Measurements from ENCODE around the gene MLLT3.

MLLT3 gene

GRCh38 chr9:20321423-20322082, 300.7 kb downstream of the MLLT3 start:
- TF ChIP-seq CTCF (IDR thresholded peaks at IDR 0.05; ENCODE audit: borderline replicate concordance, insufficient read depth, low read depth, low read length): no peak
- no peak overlapping the region for H3K4me3 ChIP-seq (ENCODE audit: low read depth, low read length)

GRCh38 chr9:20320921-20321320, 301.4 kb downstream of the MLLT3 start:
- no peak for TF ChIP-seq CTCF (IDR thresholded peaks at IDR 0.05; ENCODE audit: borderline replicate concordance, insufficient read depth, low read depth, low read length)

GRCh38 chr9:20319641-20320337, 302.5 kb downstream of the MLLT3 start:
- TF ChIP-seq CTCF (IDR thresholded peaks at IDR 0.05; ENCODE audit: borderline replicate concordance, insufficient read depth, low read depth, low read length): no peak
- H3K4me3 ChIP-seq (ENCODE audit: low read depth, low read length): no peak overlapping the region

More at GRCh38 chr9:20320921-20321320, 301.4 kb downstream of the MLLT3 start:
- no peak overlapping the region for H3K4me3 ChIP-seq (ENCODE audit: low read depth, low read length)

GRCh38 chr9:20319241-20319640, 303.1 kb downstream of the MLLT3 start:
- H3K4me3 ChIP-seq (ENCODE audit: low read depth, low read length): no peak overlapping the region
- TF ChIP-seq CTCF (IDR thresholded peaks at IDR 0.05; ENCODE audit: borderline replicate concordance, insufficient read depth, low read depth, low read length): no peak

- no peak overlapping the region for H3K4me3 ChIP-seq (ENCODE audit: low read depth, low read length)
- no peak for TF ChIP-seq CTCF (IDR thresholded peaks at IDR 0.05; ENCODE audit: borderline replicate concordance, insufficient read depth, low read depth, low read length)
These were observed 304.6 kb downstream of the MLLT3 start for GRCh38 chr9:20317701-20318100.

- TF ChIP-seq CTCF (IDR thresholded peaks at IDR 0.05; ENCODE audit: borderline replicate concordance, insufficient read depth, low read depth, low read length): no peak
- no peak overlapping the region for H3K4me3 ChIP-seq (ENCODE audit: low read depth, low read length)
These were observed 305.9 kb downstream of the MLLT3 start for GRCh38 chr9:20316372-20316771.

GRCh38 chr9:20315677-20316076, 306.6 kb downstream of the MLLT3 start:
- no peak for TF ChIP-seq CTCF (IDR thresholded peaks at IDR 0.05; ENCODE audit: borderline replicate concordance, insufficient read depth, low read depth, low read length)
- no peak overlapping the region for H3K4me3 ChIP-seq (ENCODE audit: low read depth, low read length)
